OCI-LY7 (cell line): ENCODE measurements around the gene CCSER2.

Experiments
- EZH2phosphoT487 ChIP-seq: fragments of 200-600 bp; sonication (generic); IDR thresholded peaks from 2 replicates; pipeline ENCODE4 v1.6.1; 2018; ENCODE audit warnings: low read depth, borderline replicate concordance, mild to moderate bottlenecking, mixed run types, antibody characterized with exemption, low read length, moderate library complexity, mixed read lengths
- TF ChIP-seq, protein P1 (sequence below): fragments of 200-600 bp; sonication (generic); conservative IDR thresholded peaks from 2 replicates; pipeline ENCODE4 v1.5.1; 2014; ENCODE audit warnings: mild to moderate bottlenecking, antibody characterized with exemption, low read length, moderate library complexity, mixed read lengths

DNA sequence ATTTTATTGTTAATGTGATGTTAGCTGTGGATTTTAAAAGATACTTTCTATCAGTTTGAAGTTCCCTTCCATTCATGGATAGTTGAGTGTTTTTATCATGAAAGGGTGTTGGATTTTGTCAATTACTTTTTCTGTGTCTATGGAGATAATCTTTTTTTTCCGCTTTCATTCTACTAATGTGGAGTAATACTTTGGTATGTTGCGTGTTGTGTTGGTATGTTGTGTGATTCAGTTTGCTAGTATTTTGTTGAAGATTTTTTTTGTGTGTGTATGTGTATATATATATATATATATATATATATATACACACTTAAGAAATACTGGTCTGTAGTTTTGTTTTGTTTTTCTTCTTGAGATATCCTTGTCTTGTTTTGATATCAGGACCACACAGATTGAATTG, 100.3 kb downstream of the CCSER2 start:
- TF ChIP-seq, protein P1, sequence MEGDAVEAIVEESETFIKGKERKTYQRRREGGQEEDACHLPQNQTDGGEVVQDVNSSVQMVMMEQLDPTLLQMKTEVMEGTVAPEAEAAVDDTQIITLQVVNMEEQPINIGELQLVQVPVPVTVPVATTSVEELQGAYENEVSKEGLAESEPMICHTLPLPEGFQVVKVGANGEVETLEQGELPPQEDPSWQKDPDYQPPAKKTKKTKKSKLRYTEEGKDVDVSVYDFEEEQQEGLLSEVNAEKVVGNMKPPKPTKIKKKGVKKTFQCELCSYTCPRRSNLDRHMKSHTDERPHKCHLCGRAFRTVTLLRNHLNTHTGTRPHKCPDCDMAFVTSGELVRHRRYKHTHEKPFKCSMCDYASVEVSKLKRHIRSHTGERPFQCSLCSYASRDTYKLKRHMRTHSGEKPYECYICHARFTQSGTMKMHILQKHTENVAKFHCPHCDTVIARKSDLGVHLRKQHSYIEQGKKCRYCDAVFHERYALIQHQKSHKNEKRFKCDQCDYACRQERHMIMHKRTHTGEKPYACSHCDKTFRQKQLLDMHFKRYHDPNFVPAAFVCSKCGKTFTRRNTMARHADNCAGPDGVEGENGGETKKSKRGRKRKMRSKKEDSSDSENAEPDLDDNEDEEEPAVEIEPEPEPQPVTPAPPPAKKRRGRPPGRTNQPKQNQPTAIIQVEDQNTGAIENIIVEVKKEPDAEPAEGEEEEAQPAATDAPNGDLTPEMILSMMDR = no peak
- no peak for TF ChIP-seq EZH2phosphoT487
